HepG2 (cell line): ENCODE data around the gene ZNF770. TPM values are rescaled to one million over a fixed set of nuclear protein-coding genes. Genes with fewer than 3 reads are reported as not detected.
A peak's percentile ranks its signal among the peaks of the same experiment; 100 is the strongest.

ENCODE experiments used
- AFF4 ChIP-seq: sonication (generic); formaldehyde crosslinking; IDR thresholded peaks from 2 replicates; pipeline ENCODE4 v1.4.0; 2020; ENCODE audit warnings: missing genetic modification reagents
- E2F5 ChIP-seq: sonication (generic); formaldehyde crosslinking; conservative IDR thresholded peaks from 2 replicates; pipeline ENCODE4 v1.4.0; 2020; ENCODE audit warnings: missing genetic modification reagents
- FIP1L1 ChIP-seq: fragments of 200-400 bp; formaldehyde crosslinking; IDR thresholded peaks from 2 replicates; pipeline ENCODE4 v1.6.1; 2018; ENCODE audit warnings: low read depth, mild to moderate bottlenecking, low read length, moderate library complexity, borderline replicate concordance; ENCODE audit not compliant: insufficient read depth
- LRRFIP1 ChIP-seq: sonication (generic); formaldehyde crosslinking; conservative IDR thresholded peaks from 2 replicates; pipeline ENCODE4 v1.4.0; 2020; ENCODE audit warnings: missing genetic modification reagents
- STAG1 ChIP-seq: sonication (generic); formaldehyde crosslinking; IDR thresholded peaks from 2 replicates; pipeline ENCODE4 v1.4.0; 2020; ENCODE audit warnings: missing genetic modification reagents
- ZBTB40 ChIP-seq, 2 experiments: fragments of 450-650 bp in 1 of 2; sonication (generic) in 1 of 2; formaldehyde crosslinking in 1 of 2; IDR thresholded peaks; 2 replicates each; pipeline versions ENCODE4 v1.6.1 to v1.8.0; 2016 to 2022; ENCODE audit warnings: antibody characterized with exemption in 1 of 2, mild to moderate bottlenecking in 1 of 2, missing genetic modification reagents in 1 of 2
- ZNF333 ChIP-seq: sonication (generic); formaldehyde crosslinking; IDR thresholded peaks from 2 replicates; pipeline ENCODE4 v1.4.0; 2020; ENCODE audit warnings: mild to moderate bottlenecking, missing genetic modification reagents, borderline replicate concordance
- ZSCAN5A ChIP-seq: sonication (generic); formaldehyde crosslinking; IDR thresholded peaks from 2 replicates; pipeline ENCODE4 v1.8.0; 2022; ENCODE audit warnings: mild to moderate bottlenecking, missing genetic modification reagents, borderline replicate concordance
- polyA plus RNA-seq, 8 experiments: library from polyadenylated mRNA; depleted of rRNA in 3 of 8; stranded (reverse) in 7 of 8; unstranded in 1 of 8; fragments of >200 nt; fragmentation: Illumina TruSeq in 4 of 8; extraction: Trizol in 4 of 8; gene quantifications; 2 replicates each; pipeline versions ENCODE4 v1.2.1 to v1.2.3, GENCODE V29; 2011 to 2016; ENCODE audit warnings: low read depth in 4 of 8, missing spikeins in 1 of 8, mixed read lengths in 1 of 8; ENCODE audit not compliant: insufficient read depth in 1 of 8
- total RNA-seq, 5 experiments: library from RNA; depleted of rRNA; stranded (reverse); fragments of >200 nt; fragmentation: Illumina TruSeq; extraction: Trizol; gene quantifications; 2 replicates each; pipeline ENCODE4 v1.2.3, GENCODE V29; 2016; ENCODE audit warnings: low read depth in 1 of 5

ZNF770 gene
- total and polyA plus RNA-seq, 2 of the 13 experiments (the other 11 are each of a cell fraction or from before 2014, with no cell fraction given), result 15.5 to 33.1 TPM

- TF ChIP-seq FIP1L1 (no peak), ZBTB40 (IDR thresholded peaks at IDR 0.05) (peak; percentile 97), ZBTB40 (CRISPR knock-in tag; IDR thresholded peaks at IDR 0.05) (peak; percentile 77; the same call in 1 of the 2 replicates), STAG1 (CRISPR knock-in tag) (no peak; the same call in 1 of the 2 replicates), AFF4 (CRISPR knock-in tag) (no peak), ZNF333 (CRISPR knock-in tag) (no peak), E2F5 (CRISPR knock-in tag) (no peak; the same call in 1 of the 2 replicates), ZSCAN5A (peak; percentile 73; the same call in 1 of the 2 replicates), LRRFIP1 (0 out of 2 replicates have a peak, but pooled peaks have one; percentile 50)
Observed at GRCh38 chr15:34969340-34970097, 18.6 kb downstream of the ZNF770 start, which contains the start of gene AQR (continued).
